GM18505 (cell line): Measurements from ENCODE around the gene FOS.
"Not testable (repeated sequence)": the region's sequence is repeated elsewhere in the genome, so short reads cannot be mapped to it uniquely, and the experiment has no call there.

Experiments used
- ATAC-seq: cut with Tn5 transposase; IDR thresholded peaks from one replicate; pipeline ENCODE4 v1.9.1; 2021; ENCODE audit not compliant: unreplicated experiment
- POLR2A ChIP-seq: IDR thresholded peaks from 4 replicates; pipeline ENCODE4 v1.6.1; 2011; ENCODE audit warnings: borderline replicate concordance; ENCODE audit not compliant: insufficient read depth, insufficient read length; ENCODE audit errors: extremely low read depth

FOS gene

DNA sequence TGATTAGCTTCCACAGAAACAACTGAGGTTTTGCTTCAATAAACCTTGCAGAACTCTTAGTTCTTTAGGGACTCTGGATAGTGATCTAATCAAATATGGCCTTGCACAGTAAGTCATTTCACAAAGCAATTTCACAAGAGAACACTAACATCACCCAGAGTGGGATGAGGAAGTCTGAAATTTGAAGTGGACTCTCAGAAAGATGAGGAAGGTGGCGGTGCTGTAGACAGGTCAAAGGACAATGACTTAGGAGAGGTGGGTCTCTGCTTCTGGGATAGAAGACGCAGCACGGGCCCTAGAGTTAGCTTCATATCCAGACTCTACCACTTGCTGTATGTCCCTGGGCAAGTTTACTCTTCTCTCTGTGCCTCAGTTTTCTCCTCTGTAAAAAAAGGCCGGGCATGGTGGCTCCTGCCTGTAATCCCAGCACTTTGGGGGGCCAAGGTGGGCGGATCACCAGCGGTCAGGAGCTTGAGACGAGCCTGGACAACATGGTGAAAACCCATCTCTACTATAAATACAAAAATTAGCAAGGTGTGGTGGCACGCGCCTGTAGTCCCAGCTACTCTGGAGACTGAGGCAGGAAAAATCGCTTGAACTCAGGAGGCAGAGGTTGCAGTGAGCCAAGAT is 18.9 kb downstream of the FOS start:
- no peak for ATAC-seq
- no peak for TF ChIP-seq POLR2A

DNA sequence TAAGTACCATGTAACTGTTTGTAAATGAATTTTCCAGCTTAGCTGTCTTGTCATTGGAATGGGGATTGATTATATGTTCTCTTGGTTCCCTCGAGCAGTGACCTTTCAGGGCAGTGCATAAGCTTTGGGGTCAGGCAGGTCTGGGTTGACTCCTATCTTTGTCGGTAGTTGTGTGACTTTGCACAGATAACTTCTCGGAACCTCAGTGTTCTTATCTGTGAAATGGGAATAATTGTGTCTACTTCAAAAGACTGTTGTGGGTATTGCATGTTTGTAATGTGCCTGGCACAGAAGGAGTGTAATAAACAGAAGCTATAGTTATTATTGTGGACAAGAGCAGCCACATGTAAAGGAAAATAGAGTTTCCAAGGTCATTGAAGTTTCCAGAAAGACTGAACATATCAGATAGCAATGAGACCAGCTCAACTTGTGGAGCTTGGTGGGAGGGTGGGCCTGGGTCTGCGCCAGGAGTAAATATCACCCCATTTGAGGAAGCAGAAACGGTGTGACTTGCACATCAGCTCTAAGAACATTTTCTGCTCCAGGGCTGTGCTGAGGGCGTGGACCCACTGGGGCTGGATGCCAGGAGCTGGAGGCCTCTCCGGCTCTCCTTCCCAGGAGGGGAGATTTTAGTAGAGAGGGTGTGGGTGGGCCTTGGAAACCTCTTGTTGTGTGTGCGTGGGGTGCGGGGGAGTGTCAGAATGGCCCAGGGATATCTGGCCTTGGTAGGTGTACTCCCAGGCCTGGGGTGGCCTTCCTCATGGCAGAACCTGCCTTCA is 19.7 kb downstream of the FOS start:
- TF ChIP-seq POLR2A, result no peak
- ATAC-seq, result no peak

DNA sequence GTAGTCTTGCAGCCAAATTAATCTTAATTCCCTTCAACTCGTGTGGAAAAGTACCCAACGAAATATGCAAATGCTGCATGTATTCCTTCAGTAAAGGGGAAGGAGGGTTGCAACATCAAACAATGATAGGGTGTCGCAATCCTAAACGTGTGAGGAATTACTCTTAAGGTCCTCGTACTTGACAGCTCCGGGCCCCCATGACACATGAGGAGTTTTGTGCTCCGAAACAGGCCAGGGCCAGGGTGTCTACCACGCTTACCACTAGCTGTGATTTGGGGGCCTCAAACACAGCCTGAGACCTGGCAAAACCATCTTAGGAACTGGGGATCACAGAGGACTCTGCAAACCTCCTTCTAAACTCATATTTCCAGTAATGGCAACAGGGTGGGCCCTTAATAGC is 20.4 kb downstream of the FOS start:
- TF ChIP-seq POLR2A, result no peak
- ATAC-seq, result no peak

DNA sequence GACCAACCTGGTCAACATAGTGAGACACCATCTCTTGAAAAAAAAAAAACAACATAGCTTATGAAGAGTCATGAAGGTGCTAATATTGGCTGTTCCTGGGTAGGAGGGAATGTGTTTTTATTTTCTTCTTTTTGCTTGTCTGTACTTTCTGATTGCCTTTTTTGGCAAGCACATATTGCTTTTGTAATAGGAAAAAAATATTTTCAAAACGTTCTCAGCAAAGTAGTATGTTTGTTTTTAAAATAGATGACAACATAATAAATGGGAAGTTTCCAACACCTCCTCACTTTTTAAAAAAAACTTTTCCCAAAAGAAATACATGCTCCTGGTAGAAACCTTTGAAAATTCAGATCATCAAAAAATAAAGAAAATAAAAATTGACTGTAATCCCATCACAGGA is 20.9 kb downstream of the FOS start:
- TF ChIP-seq POLR2A, result no peak
- no peak for ATAC-seq

DNA sequence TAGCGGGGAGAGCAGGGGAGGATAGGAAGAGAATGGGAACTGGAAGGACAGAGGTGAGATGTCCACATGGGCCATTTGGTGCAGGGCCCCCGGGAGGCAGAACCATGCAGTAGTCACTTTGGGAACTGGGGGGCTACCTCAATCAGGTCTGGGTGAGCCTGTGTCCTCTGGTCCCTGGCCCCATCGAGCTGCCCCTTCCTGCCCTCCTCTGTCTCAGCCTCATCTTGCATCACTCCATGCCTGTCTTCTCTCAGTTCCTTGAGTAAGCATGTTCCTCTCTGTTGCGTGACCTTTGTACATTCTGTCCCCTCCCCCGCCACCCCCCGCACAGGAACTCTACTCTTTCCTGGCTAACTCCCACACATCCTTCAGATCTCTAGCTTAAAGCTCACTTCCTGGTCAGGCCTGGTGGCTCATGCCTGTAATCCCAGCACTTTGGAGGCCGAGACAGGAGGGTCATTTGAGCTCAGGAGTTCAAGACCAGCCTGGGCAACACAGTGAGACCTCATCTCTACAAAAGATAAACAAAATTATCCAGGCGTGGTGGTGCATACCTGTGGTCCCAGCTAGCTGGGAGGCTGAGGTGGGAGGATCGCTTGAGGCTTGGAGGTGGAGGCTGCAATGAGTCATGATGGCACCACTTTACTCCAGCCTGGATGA is 23.2 kb downstream of the FOS start:
- no peak for TF ChIP-seq POLR2A
- ATAC-seq, result no peak

DNA sequence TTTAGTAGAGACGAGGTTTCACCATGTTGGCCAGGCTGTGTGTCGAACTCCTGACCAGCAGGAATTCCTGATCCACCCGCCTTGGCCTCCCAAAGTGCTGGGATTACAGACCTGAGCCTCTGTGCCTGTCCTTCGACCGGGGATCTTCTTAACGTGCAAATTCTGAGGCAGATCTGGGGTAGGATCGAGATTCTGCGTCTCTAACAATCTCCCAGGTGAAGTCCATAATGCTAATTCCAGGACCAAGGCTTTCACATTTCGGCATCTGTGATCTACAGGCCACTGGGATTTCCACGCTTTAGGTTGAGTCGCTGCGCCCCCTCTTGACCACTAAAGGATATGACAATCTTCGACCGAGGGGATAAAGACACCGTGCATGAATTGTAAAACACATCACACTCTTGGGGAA is 24.8 kb downstream of the FOS start:
- TF ChIP-seq POLR2A, result no peak
- no peak for ATAC-seq

DNA sequence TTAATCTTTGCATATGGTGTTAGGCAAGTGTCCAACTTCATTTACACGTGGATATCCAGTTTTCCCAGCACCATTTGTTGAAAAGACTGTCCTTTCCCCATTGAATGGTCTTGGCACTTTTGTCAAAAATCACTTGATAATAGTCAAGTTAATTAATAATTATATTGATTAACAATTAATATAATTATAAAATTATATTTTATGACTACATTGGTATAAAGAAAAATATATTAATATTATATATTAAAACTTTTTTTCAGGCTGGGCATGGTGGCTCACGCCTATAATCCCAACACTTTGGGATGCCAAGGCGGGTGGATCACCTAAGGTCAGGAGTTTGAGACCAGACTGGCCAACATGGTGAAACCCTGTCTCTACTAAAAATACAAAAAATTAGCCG is 27.8 kb downstream of the FOS start:
- not testable (repeated sequence) for ATAC-seq

DNA sequence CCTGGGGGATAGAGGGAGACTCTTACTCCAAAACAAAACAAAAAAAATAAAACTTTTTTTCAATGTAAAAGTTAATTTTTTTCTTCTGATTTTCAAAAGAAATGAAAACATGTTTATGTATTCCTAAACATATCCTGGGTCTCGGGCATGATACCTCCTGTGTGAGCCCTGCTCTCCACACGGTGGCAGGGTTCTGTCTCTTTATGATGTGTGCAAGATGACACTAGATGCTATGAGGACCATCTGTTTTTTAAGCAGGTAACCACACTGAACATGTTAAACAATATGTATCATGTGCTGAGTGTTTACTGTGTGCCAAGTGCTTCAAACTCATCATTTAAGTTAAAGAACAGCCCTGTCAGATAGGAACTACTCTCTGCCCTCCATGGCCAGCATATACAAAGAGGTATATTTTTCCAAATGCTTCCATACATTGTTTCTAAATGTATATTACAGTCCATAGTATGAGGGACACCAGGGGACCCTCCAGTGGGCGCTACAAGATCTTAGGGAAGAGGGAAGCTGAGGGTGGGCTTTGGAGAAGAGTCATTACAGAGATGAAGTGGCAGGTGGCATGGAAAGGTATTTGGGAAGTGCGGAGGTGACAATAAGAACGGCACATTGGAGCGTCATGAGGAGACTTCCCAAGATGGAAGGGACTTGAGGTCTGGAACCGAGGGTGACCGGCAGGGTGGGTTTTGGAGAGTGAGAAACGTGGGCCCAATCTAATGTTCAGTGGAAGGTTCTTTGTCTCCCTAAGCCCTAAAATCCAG is 28.5 kb downstream of the FOS start:
- peak; percentile 57 for ATAC-seq

DNA sequence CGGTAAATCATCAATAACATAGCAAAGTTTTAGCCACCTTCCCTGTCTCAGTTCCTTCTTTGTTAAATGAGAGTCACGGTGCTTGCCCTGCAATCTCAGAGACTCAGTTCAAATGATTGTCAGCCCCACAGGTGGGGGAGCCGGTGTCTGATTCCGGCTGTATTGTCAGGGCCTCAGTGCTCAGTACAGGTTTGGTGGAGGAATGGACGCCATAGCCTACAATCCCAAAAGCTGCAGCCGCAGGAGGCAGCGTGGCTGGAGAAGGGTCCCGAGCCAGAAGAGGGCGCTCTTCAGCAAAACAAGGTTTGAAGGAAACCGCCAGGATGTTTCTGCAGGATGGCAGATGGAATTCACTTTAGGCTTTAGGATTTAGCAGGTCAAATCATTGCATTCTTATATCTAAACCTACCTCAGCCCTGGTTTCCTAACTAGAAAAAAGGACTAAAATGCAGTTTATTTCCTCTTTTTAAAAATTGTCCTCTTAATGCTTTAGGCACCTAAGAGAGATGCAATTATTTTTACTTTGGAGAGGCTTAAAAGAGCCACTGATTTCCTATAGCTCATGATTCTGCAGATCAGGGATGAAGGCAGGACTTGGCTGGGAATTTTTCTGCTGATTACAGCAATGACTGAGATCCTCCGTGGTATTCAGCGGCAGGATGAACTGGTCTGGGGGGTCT is 29.2 kb downstream of the FOS start:
- no peak for ATAC-seq
- TF ChIP-seq POLR2A, result no peak

More for the DNA sequence above, 28.5 kb downstream of the FOS start:
- TF ChIP-seq POLR2A, result no peak

DNA sequence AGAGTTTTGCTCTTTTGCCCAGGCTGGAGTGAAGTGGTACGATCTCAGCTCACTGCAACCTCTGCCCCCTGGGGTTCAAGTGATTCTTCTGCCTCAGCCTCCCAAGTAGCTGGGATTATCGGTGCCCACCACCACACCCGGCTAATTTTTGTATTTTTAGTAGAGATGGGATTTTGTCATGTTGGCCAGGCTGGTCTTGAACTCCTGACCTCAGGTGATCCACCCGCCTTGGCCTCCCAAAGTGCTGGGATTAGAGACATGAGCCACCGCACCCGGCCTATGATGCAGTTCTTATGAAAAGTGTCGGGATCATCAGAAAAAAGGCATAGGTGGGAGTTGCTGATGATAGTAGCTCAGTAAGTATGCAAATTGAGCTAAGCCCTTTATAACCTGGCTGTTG is 30.4 kb downstream of the FOS start:
- ATAC-seq, result not testable (repeated sequence)

DNA sequence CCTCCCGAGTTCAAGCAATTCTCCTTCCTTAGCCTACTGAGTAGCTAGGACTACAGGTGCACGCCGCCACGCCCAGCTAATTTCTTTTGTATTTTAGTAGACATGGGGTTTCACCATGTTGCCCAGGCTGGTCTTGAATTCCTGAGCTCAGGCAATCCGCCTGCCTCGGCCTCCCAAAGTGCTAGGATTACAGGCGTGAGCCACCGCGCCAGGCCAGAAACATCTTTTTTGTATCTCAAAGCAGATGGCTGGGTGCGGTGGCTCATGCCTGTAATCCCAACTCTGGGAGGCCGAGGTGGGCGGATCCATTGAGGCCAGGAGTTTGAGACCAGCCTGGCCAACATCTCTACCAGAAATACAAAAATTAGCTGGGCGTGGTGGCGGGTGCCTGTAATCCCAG is 30.9 kb downstream of the FOS start:
- ATAC-seq, result not testable (repeated sequence)

DNA sequence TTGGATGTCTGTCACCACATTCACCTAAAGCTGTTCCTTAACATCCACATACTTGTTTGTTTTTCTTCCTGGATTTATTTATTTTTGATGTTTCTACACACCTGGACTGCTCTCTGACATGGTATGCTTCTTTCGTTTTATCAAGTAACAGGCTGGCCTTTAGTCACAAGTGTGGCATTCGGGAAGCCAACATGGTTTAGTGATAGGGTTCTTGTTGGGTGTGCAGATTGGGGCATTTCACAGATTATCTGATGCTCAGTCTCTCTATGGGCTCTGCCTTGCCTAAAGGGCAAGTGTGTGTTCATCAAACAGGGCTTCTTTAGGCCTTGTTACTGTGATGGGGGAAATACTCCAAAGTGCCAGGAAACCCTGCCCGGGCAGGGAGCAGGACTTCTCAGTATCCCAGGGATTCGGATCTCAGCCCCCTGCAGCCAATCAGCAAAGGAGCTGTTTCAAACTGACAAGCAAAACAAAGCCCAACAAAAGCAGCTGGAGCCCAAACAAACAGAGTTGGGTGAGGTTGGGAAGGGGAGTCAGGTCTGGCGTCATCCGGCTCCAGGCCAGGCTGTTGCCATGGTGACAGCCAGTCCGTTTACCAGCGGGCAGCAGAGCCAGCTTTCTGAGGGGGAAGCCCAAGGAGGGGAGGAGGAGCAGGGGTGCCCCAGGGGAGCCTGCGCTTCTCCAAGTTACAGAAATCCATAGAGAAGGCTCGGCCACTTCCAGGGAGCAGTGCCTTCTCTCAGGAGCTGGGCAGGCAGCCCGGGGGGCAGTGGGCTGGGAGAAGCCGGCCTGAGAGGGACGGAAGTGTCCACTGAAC is 31.9 kb downstream of the FOS start:
- TF ChIP-seq POLR2A, result no peak
- no peak for ATAC-seq
